HFFc6 (cell line): Measurements from ENCODE around the gene DNAH11. TPM values are rescaled to one million over a fixed set of nuclear protein-coding genes. Genes with fewer than 3 reads are reported as not detected.
"Not testable (repeated sequence)": the region's sequence is repeated elsewhere in the genome, so short reads cannot be mapped to it uniquely, and the experiment has no call there.

ENCODE experiments used
- DNase-seq: peaks from one replicate; pipeline ENCODE4 v3.0.0-alpha.2; 2018
- H3K27ac Mint-ChIP-seq: 2 replicates; pipeline ENCODE4 v1.8.0; 2020; ENCODE audit warnings: mild to moderate bottlenecking, mixed read lengths
- H3K27me3 Mint-ChIP-seq: 2 replicates; pipeline ENCODE4 v1.8.0; 2021; ENCODE audit warnings: mild to moderate bottlenecking, moderate library complexity, mixed read lengths; ENCODE audit not compliant: insufficient read depth
- H3K36me3 Mint-ChIP-seq: 2 replicates; pipeline ENCODE4 v1.8.0; 2021; ENCODE audit warnings: low read depth, mixed read lengths
- H3K4me1 Mint-ChIP-seq: 2 replicates; pipeline ENCODE4 v1.8.0; 2020; ENCODE audit warnings: low read depth, mixed read lengths
- H3K4me3 Mint-ChIP-seq: 2 replicates; pipeline ENCODE4 v1.8.0; 2020; ENCODE audit warnings: mild to moderate bottlenecking, moderate library complexity, mixed read lengths
- H3K9me3 Mint-ChIP-seq: 2 replicates; pipeline ENCODE4 v1.8.0; 2020; ENCODE audit warnings: mild to moderate bottlenecking, mixed read lengths
- total RNA-seq, 6 experiments: library from RNA; stranded (reverse); fragmentation: NEBNext Ultra II Directional; extraction: Animal tissue kit (Norgen Biotek cat#: 25700); gene quantifications; 2 replicates in 1 of 6; 3 replicates in 5 of 6; pipeline ENCODE4 v1.2.3, GENCODE V29; 2021
- TF ChIP-seq, protein P1 (sequence below): fragments of 200-600 bp; sonication (generic); IDR thresholded peaks from 2 replicates; pipeline ENCODE4 v1.5.0; 2021; ENCODE audit warnings: antibody characterized with exemption, mild to moderate bottlenecking

The DNAH11 gene
- total RNA-seq, 6 experiments from 2014 or later: 1.2 to 2.4 (median 2.1) TPM

- Mint-ChIP-seq H3K4me3 (no peak overlapping the region), H3K27me3 (no peaks in the 10 kb centered on the region), H3K36me3 (peaks cover 29% of the 10 kb centered on the region), H3K9me3 (peaks cover 16% of the 10 kb centered on the region), H3K4me1 (peaks cover 27% of the 10 kb centered on the region), H3K27ac (no peak overlapping the region)
- TF ChIP-seq, protein P1, sequence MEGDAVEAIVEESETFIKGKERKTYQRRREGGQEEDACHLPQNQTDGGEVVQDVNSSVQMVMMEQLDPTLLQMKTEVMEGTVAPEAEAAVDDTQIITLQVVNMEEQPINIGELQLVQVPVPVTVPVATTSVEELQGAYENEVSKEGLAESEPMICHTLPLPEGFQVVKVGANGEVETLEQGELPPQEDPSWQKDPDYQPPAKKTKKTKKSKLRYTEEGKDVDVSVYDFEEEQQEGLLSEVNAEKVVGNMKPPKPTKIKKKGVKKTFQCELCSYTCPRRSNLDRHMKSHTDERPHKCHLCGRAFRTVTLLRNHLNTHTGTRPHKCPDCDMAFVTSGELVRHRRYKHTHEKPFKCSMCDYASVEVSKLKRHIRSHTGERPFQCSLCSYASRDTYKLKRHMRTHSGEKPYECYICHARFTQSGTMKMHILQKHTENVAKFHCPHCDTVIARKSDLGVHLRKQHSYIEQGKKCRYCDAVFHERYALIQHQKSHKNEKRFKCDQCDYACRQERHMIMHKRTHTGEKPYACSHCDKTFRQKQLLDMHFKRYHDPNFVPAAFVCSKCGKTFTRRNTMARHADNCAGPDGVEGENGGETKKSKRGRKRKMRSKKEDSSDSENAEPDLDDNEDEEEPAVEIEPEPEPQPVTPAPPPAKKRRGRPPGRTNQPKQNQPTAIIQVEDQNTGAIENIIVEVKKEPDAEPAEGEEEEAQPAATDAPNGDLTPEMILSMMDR: no peak
- DNase-seq: no peak
Observed at GRCh38 chr7:21926448-21926847, 383.6 kb downstream of the DNAH11 start.

GRCh38 chr7:21927693-21928092 lies 384.9 kb downstream of the DNAH11 start:
- Mint-ChIP-seq H3K27me3 (no peaks in the 10 kb centered on the region), H3K4me3 (no peak overlapping the region), H3K4me1 (peaks cover 27% of the 10 kb centered on the region), H3K36me3 (peaks cover 29% of the 10 kb centered on the region), H3K9me3 (peaks cover 16% of the 10 kb centered on the region), H3K27ac (no peak overlapping the region)
- TF ChIP-seq, protein P1: no peak
- DNase-seq: no peak

DNA sequence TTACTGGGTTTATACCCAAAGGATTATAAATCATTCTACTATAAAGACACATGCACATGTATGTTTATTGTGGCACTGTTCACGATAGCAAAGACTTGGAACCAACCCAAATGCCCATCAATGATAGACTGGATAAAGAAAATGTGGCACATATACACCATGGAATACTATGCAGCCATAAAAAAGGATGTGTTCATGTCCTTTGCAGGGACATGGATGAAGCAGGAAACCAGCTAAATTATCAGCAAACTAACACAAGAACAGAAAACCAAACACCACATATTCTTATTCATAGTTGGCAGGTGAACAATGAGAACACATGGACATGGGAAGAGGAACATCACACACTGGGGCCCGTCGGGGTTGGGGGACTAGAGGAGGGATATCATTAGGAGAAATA lies 390.5 kb downstream of the DNAH11 start:
- H3K27ac Mint-ChIP-seq, H3K4me3 Mint-ChIP-seq, DNase-seq, H3K27me3 Mint-ChIP-seq, H3K4me1 Mint-ChIP-seq: not testable (repeated sequence)
- Mint-ChIP-seq H3K36me3 (peaks cover 61% of the 10 kb centered on the region), H3K9me3 (peaks cover 16% of the 10 kb centered on the region)

DNA sequence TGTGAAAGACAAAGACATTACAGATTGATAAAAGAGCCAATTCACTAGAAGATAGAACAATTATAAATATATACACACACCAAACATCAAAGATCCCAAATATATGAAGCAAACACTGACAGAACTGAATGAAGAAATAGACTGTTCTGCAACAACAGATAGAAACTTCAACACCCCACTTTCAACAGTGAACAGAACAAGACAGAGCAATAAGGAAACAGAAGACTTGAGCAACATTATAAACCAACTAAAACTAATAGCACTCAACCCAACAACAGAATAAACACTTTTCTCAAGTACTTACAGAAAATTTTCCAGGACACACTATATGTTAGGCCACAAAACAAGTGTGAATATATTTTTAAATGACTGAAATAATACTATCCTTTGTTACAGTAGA lies 392.0 kb downstream of the DNAH11 start:
- TF ChIP-seq, protein P1: no peak
- DNase-seq: no peak
- H3K9me3 Mint-ChIP-seq: peaks cover 9% of the 10 kb centered on the region
- H3K36me3 Mint-ChIP-seq: peaks cover 50% of the 10 kb centered on the region
- H3K4me3 Mint-ChIP-seq: no peak overlapping the region
- no peak overlapping the region for H3K27ac Mint-ChIP-seq
- H3K4me1 Mint-ChIP-seq: peaks cover 18% of the 10 kb centered on the region
- H3K27me3 Mint-ChIP-seq: no peaks in the 10 kb centered on the region

- Mint-ChIP-seq H3K4me1 (peaks cover 54% of the 10 kb centered on the region), H3K36me3 (peaks cover 33% of the 10 kb centered on the region), H3K27me3 (no peaks in the 10 kb centered on the region), H3K9me3 (no peaks in the 10 kb centered on the region), H3K27ac (no peak overlapping the region), H3K4me3 (no peak overlapping the region)
- TF ChIP-seq, protein P1: no peak
- no peak for DNase-seq
Observed at GRCh38 chr7:21938463-21938862, 395.6 kb downstream of the DNAH11 start.

DNA sequence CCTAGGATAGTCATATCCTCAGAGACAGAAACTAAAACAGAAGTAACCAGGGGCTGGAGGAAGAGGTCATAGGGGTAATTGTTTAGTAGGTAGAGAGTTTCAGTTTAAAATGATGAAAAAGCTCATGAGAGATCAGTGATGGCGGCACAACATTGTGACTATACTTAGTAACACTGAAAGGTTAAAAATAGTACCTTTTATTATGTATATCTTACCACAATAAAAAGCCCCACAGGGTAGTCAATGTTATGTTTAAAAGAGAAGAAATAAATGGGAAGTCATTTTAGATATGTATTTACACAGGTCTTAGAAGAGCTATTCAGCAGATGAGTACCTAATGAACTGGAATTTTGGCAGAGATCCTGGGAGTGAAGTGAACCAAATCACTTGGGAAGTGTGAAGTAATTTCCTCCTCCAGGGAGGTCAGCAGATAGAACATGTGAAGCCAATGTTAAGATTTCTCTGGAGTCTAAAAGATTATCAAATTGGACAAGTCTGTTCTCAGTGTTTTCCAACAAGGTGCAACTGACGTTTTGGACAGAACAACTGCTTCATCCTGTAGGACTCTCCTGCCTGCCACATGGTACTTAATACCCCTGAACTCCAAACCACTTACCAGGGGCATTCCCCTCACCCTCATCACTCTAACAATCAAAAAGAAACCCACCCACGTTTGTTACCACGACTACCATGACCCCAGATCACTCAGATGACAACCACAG lies 396.5 kb downstream of the DNAH11 start:
- H3K27ac Mint-ChIP-seq: no peak overlapping the region
- TF ChIP-seq, protein P1: no peak
- no peaks in the 10 kb centered on the region for H3K9me3 Mint-ChIP-seq
- peaks cover 29% of the 10 kb centered on the region for H3K36me3 Mint-ChIP-seq
- H3K4me1 Mint-ChIP-seq: peaks cover 63% of the 10 kb centered on the region
- H3K27me3 Mint-ChIP-seq: no peaks in the 10 kb centered on the region
- no peak for DNase-seq
- H3K4me3 Mint-ChIP-seq: no peak overlapping the region
